Muscle of back (tissue), 11 donors: ENCODE measurements around the gene EPHB2. TPM values are rescaled to one million over a fixed set of nuclear protein-coding genes. Genes with fewer than 3 reads are reported as not detected.

Source experiments
- DNase-seq, 3 donors: peaks; one replicate each; pipeline versions ENCODE4 v3.0.0 to v3.0.0-alpha.2; 2013
- polyA plus RNA-seq, 10 donors: library from polyadenylated mRNA; unstranded; fragments of 120-200 nt; gene quantifications; one replicate each; pipeline ENCODE4 v1.2.1, GENCODE V29; 2013; ENCODE audit not compliant: insufficient read length in 10 of 10

Gene EPHB2
- polyA plus RNA-seq, 10 donors = 15.9 to 26.2 (median 22.5) TPM

DNA sequence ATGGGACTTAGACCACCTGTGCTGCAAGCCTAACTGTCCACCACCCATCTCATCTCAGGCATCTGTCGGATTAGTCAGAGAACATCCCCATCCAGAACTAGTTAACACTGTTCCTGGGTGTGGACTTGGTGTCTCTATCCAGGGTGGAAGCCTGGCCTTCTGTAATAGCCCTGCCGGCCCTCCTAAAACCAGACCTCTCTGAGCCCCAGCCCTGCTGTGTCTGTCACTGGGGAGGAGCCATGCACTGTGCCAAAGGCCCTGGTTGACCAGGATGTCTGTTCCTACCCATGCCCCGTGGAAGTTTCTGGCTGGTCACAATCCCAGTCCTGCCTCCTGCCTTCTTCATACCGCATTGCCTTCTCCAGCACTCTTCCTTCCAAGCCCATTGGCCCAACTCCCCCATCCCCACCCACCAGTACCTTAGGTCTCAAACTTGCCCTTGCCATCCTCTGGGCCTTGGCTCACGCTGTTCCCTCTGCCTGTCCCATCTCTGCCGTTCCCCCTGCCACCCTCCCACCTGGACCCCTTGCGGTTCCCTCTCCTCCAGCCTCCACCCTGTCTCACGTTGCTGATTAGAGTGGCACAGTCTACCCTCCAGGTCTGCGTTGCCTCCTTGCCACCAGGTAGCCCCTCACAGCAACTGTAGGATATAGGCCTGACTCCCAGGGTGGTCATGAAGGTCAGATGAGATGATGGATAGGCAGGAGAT lies 105.6 kb downstream of the EPHB2 start:
- no peak for DNase-seq

DNA sequence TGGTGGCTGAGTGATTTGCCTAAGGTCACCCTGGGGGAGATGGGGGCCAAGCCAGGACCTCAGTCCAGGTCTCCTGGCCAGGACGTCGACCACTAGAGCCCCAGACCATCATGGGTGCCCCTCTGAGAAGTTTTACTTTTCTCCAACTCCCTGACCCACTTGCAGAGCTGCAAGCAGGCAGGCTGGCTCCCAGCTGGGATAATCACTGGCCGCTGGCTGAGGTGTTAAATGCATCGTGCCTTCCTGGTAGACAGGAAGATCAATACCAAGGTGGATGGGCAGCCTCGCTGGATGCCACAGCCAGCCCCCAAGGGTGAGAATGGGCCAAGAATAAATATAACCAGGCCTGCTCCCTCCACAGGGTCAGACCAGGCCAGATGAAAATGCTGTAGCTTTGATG lies 106.2 kb downstream of the EPHB2 start:
- no peak for DNase-seq

DNA sequence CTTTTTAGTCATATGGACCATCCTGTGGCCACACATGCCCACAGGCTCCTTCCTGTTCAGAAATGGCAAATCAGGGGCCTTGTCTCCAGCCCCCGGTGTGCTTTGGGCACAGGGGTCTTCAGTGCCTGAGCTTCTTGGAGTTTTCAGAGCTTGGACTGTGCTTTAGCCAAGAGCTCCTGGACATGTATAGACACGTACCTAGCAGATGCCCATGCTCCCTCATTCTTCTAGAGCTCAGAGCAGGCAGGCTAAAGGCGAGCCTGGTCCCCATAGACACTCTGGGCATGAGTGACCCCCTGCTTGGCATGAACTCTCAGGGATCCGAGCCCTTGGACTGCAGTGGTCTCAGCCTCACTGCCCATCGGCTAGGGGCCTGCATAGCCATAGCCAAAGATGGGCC lies 106.8 kb downstream of the EPHB2 start:
- DNase-seq = no peak

DNA sequence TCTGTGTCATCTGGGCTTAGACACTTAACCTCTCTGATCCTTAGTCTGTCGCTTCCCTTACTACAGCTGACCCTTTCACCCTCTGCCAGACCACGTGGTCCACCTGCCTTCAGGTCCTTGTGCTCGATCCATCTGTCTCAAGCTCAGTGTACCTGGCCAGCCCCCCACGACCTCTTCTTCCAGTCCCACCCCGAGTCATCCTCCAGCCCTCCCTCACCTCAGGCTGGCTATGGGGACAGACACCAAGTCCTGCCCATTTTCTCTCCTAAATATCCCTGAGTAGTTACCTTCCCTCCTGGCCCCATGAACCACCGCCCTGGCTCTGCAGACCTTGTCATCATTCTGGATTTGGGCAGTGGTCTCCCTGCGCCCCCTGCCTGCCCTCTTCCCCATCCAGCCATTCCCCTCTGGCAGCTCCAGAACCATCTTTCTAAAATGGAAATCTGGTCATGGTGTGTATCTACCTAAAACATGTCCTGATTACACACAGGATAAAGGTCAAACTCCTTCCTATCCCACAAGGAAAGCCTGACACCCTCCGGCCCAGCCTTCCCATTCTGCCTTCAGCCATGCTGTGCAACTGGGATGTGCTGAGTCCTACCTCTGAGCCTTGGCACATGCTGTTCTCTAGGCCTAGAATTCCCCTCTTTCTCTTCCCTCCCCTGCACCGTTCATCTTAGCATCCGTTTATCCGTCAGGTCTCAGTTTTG lies 107.6 kb downstream of the EPHB2 start:
- DNase-seq = no peak

DNA sequence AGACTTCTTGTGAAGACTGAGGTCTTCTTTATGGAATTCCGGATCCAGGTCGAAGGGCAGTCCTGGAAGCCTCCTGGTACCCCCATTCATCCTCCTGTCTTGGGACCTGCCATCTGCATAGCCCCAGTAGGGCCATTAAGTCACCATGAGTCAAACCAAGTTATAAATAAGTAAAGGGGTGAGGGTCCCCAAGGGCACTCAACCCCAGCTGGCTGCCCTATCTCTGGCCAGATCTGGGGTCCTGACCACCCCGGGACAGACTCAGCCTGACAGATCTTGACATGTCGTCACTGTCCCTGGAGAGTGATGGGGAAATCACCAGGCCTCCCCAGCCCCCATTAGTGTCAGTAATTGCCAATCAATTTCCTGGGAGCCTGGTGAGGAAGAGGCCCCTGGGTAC lies 108.7 kb downstream of the EPHB2 start:
- DNase-seq = no peak

DNA sequence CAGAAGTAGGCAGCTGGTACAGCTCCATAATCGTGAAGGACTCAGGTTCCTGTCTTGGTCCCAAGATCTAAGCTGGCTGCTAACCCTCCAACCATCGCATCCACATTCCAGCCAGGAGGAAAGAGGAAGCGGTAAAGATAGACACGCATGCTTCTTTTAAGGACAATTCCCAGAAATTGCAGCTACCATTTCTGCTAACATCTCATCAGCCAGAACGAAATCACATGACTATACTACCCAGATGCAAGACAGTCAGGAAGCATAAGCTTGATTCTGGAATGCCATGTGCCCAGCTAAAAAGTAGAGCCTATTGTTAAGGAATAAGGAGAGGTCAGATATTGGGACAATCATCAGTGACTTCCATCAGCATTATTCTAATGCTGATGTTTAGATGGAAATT lies 110.4 kb downstream of the EPHB2 start:
- DNase-seq = no peak

DNA sequence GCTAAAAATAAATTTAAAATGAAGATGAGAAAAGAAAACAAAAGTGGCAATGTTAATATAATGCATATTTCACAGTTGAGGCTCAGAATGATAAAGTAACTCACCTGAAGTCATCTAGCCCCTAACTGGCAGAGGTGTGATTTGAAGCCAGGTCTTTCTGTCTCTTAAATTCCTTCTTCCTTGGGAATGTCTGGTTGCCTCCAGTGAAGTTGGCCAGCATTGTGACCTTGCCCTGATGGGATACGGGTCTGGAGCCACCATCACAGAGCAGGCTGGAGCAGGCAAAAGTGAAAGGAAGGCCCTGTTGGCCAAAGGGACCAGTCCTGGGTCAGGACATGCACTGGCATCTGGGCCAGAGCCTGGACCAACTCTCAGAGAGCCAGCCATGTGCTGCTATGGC lies 111.7 kb downstream of the EPHB2 start:
- DNase-seq = no peak

DNA sequence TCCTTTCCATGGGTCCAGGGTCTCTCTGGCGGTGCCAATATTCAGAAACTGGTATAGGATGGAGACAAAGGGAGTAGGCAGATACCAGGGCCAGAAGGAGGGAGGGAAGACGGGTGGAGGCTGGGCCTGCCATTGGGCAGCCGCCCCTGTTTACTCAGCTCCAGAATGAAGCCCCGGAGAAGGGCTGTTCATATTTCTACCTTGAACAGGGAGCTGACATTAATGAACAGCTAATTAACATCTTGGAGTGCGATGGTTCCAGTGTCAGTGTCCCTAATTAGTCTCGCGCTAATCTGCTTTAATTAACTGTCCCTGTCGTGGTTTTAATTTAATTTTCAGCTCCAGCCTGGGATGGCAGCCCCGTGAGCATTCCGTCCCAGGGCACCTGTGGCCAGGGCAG lies 113.8 kb downstream of the EPHB2 start:
- no peak for DNase-seq

DNA sequence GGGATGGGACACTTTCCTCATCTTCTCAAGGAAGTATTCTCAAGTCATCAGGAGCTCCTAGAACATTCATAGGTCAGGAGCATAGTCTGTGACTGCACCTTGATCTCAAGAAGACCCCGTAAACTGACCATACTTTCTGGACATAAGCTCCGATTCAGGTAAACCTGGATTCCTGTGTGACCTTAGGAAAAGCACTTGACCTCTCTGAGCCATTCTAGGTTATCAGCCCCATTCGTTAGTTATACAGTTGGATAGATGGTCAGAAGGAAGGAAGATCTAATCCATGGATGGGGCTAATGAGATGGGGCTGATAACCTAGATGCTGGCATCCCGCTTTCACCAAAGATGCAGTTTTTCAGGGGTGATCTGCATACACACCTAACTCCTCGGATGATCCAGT lies 114.3 kb downstream of the EPHB2 start:
- no peak for DNase-seq

DNA sequence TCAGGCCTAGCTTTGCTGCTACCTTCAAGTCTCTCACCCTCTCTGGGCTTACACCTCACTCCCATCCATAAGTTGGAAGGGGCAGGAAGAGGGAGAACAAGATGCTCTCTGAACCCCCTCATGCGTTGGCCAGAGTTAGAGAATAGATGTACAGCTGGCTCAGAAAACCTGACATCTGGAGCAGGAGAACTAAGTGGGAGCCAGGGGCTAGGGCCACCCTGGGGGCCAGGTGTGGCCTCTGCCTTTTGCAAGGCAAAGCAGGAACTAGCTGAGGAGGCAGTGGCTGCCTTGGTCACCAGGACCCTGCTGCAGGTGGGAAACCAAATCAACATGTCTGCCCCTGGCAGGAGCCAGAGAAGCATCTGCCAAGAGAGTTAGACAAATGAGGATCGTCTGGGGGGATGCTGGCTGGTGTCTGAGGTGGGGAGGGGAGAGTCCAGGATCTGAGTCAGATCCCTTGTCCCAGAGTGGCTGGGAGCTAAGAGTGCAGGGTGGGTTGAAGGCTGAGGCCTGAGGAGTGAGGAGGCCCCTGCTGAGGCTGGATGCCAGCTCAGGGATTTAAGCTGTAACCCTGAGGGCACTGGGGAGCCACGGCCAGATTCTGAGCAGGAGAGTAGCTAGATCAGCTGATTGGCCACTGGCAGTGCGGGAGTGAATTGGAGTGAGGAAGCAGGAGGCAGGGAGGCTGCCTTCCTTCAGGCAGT lies 115.0 kb downstream of the EPHB2 start:
- peak in 1 of 3 donors; percentile 76 for DNase-seq

DNA sequence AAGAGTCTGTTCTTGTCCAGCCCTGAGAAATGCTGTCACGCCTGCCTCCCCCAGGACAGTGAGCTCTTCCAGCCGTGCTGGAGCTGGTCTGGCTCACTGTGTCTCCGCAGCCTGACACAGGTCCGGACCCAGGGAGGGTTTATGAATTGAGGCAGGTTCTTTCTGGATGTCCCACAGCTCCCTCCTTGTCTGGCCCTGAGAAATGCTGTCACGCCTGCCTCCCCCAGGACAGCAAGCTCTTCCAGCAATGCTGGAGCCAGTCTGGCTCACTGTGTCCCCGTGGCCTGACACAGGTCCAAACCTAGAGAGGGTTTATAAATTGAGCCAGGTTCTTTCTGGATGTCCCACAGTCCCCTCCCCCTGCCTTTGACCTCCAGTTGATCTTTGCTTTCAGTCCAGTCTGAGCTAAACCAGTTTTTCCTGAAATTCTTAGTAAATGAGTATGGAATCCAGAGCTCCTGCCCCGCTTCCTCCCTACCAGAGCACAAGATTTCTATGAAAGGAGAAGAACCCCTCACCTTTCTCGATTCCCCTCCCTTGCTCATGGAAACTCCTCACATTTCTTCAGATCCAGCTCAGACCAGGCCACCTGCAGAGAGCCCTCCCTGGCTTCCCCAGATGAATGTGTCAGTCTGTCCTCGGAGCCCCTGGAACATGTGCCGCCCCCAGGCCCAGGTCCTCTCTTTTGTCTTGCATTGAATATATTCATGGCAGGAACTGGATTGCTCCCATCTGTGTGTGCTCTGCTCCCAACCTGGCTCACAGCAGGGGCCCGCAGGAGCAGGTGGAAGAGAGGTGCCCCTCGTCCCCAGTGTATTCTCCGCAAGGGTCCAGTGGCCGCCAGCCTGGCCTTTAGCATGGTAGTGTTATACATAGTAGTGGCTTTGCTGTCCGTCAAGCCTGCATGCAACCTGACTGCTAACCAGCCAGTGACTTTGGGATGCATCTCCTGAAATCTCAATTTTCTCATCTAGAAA lies 116.3 kb downstream of the EPHB2 start:
- peak in 2 of 3 donors; percentile 68 to 87 for DNase-seq

DNA sequence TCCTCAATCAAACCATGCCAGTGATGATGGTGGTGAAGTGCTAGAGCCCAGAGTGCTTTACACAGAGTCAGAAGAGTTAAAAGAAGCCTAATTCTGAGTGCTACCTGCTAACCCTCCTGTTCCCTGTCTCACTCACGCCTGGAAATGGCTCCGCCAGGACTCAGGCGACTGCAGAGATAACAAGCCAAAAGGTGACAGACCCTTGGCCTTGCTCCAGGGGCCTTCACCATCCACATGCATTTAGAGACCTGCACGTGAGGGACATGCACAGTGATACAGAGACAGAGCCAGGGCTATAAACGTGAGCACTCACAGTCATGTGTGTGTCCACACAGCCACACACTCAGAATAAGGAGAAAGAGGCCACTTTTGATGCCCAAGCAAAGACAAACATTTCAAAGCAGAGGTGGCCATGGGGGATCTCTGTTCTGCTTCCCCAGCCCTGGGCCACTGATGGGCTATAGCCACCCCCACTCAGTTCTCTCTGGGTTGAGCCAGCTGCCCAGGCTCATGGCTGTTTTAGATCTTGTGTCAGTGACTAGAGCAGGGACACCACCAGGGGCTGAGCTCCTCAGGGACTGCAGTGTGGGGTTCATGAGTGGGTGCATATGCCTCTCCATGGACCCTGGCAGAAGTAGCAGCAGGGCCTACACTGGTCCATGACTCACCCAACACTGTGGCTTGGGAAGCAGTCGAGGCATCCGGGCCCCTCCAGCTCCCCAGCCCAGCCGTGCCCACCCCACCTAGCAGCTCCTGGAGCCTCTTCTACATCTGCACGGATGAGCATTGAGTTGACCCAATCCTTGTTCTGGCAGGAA lies 117.2 kb downstream of the EPHB2 start:
- DNase-seq = no peak

DNA sequence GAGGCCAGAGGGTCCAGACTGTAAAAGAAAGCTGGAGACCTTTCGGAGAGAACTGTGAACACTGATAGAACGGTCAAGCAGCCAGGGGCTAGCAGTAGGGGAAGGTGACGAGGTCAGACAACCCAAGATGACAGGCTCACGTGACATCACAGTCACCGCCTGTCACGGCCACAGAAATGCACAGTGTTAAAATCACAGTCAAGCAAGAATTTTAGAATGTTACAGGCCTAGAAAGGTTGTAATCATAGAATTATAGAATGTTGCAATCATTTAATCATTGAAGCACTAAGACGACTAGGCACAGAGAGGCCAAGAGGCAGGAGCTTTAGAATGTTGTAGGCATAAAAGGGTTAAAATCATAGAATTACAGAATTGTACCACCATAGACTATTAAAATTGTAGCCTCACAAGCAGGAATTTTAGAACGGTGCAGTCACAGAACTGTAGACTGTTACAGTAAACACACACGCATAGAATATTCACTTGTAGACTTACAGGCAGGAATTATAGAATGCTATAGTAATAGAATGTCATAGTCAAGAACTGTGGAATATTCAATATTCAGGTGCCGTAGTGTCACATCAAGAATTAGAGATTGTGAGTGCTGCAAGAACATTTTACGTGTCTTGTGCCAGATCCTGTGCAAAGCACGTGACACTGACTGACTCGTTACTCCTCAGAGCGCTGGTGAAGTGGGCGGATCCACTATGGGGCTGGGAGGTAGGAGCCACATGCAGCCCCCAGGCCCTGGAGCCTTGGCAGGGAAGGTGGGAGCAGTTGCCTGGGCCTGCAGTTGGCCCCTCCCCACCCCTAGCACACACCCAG lies 118.1 kb downstream of the EPHB2 start:
- DNase-seq = peak in 1 of 3 donors; percentile 67

DNA sequence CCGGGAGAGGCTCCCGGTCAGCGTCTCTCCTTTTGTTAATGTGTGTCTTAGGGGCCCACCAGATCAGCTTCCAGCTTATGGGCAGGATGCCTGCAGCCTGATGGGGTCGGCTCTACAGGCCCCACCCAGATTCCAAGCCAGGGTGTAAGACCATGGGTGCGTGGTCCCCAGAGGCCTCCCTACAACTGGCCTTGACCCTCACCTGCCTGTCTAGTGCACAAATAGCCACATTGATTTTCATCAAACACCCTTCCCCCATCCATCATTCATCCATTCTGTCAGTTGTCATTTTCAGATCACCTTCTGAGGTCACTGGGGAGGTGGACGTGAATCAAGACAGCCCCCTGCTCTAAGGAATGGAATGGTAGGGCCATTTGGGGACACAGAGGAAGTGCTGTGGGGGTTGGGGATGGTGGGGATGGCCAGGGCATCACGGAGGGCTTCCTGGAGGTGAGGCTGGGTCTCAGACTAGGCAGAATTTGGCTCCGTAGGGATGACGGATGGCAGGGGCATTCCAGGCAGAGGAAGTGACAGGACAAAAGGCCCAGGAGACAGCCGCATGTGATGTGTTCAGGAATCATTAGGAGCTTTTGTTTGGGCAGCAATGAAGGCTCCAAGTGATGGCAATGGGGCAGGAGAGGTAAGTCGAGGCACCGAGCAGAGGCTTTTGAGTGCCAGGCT lies 118.8 kb downstream of the EPHB2 start:
- DNase-seq = no peak

DNA sequence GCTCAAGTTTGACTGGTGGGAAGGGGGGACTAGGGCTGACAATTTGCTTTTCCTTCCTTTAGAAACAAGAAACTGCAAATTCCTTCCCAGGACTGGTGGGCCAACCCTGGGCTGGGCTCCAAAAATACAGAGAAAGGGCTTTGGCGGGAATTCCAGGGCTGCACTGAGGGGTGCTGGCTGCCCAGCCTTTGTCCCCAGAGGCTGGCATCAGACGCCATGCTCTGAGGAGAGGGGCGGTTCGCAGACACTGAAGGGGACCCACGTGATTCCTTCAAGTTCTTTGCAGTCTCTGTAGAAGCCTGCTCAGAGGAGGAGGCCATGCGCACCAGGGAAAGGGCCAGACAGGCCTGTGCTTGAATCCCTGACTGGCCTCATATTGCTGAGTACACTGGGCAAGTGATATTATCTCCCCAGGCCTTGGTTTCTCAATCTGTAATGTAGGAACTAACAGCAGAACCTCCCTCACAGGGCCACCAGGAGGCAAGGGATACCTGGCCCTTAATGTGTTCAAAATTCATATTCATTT lies 119.5 kb downstream of the EPHB2 start:
- peak in 1 of 3 donors; percentile 45 for DNase-seq

DNA sequence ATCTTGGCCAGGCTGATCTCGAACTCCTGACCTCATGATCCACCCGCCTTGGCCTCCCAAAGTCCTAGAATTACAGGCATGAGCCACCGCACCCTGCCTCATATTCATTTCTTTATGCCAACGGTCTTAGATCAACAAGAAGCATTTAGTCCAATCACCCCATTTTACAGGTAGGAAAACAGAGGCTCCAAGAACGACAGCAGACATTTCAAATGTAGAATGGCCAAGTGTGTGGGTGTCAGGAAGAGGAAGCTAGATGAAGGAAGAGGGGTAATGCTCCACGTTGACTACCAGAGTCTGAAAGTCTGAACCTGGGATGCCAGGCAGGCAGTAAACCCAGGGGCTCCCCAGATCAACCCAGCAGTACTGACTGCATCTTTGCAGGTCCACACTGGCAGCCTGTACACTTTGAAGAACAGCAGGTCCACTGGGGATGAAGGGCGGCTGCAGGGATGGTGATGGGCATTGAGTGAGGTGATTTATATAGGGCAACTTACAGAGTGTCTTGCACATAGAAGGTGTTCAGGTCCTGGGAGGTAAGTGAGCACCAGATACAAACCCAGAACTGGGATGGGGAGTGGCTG lies 120.2 kb downstream of the EPHB2 start:
- no peak for DNase-seq

DNA sequence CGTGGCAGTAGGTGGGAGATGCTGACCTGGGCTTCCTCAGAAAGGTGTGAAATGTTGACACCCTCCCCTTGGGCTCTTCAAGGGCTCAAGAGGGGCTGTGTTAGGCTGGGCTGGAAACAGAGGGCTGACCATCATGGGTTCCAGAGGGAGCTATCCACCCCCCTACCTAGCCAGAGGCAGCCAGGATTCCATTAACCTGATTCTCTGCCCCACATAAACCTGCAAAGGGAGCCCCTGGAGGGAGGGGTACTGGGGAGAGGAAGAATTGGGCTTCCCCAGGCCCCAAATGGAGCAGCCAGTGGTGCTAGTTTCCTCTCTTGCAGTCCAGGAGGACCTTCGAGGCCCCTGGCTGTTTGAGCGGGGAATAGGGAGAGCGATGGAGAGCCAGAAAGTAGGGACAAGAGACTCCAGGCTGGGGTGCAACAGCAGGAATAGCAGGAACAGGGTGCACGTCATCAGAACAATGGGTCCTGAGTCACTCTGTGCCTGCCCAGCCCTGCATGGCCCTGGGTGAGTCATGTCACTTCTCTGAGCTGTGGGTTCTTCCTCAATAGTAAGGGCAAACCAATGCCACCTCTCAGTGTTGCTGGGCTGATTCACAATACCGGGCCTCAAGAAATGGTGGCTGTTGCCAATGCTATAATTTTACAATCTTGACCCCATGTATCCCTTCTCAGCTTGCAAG lies 121.2 kb downstream of the EPHB2 start:
- DNase-seq = no peak

DNA sequence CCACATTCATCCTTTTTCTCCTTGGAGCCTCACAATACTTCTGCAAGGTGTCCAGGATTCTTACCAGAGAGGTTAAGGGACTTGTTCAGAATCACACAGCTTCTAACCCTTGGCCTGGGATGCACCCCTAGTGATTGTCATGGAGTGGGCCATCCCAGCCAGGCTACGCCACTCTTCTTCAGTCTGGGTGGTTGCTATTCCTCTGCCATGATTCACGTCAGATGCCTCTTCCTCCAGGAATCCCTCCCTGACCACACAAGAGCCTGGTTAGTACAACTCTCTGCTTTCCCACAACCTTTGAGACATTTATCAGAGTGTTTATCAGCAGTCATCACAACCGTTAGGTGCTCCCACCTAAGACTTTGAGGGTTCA lies 121.8 kb downstream of the EPHB2 start:
- no peak for DNase-seq
